HG03571 (cell line): ENCODE measurements around the gene SELPLG.
"Not testable (repeated sequence)": the region's sequence is repeated elsewhere in the genome, so short reads cannot be mapped to it uniquely, and the experiment has no call there.

Experiments used
- ATAC-seq: cut with Tn5 transposase; IDR thresholded peaks from one replicate; pipeline ENCODE4 v1.9.1; 2021; ENCODE audit not compliant: unreplicated experiment

Gene SELPLG

DNA sequence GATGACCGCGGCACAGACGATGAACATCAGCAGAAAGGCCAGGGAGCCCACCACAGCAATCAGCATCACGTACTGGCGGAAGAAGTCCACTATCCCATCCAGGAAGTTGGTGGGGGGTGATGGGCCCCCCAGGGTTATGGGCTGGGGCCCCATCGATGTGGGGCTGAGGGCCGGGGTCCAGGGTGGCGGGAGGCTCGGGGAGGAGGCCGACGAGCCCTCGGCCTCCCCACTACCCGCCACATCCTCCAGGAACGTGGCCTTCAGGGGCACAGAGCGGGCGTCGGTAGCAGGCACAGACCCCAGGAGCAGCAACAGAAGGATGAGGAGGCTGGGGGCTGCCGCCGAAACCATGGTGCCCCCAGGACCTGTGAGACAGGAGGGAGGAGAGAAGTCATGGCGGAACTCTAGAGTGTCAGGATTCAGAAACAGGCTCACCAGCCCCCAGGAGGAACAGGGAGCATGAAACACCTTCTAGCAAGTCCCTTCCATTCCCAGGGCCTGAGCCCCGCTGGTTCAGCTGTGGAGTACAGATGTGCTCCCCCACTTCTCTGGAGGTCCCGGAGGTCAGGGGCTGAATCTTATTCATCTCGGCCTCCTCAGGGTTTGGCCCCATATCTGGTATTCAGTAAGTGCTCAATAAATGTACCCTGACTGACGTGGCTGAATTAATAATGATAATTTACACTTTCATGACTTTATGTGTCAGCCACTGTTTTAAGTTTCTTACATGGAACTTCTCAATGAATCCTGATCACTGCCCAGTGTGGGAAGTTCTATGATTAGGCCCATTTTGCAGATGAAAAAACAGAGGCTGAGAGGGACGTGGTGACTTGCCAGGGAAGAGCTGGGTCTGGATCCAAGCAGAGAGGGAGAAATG, 41.4 kb downstream of the SELPLG start:
- ATAC-seq: no peak

DNA sequence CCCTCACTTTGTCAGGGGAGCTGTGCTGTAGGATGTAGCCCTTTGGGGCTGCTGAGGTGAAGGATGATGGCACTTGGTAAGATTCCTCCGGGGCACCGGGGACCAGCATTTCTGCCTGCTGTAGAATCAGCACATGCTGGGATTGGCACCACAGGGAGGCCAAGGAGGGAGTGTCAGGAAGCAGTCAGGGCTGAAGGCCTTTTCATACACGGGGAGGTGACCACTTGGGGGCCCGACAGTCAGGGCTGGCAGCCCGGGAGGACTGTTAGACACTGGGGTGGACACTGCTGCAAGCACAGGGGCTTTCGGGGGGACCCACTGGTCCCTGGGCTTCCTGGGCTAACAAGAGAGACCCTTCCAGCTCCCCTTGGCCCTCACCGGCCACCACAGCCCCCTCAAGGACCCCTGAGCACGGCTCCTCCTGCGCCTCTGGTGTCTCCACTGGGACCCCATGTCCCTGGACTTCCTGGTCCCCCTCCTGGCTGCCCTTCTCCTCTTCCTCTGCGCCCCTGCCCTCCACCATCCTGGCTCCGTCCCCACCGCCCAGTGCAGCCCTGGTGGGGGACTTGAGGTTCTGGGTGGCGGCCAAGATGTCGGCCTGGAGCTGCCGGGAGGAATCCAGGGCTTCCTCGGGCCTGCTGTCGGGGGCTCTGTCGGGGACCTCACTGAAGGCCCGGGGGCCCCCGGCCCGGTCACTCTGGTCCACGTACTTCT, 42.3 kb downstream of the SELPLG start:
- no peak for ATAC-seq

- not testable (repeated sequence) for ATAC-seq
Measured at GRCh38 chr12:108590463-108590862, 43.2 kb downstream of the SELPLG start.

DNA sequence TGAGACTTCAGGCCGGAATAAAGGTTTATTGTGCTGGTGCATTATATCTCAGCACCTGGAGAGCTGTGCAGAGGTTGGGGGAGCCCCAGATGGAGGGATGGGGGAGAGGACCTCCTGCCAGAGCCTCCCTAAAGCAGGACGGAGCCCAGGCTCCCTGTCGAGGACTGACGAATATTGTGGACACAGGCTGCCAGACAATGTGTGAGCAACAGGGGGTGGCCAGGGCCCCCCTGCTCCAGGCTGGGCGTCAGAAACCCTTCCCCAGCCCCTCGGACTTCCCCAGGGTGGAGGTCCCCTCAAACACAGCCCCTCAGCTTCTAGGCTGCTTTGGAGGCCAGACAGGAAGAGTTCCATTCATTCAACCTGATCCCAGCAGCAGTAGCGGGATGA, 43.9 kb downstream of the SELPLG start:
- ATAC-seq: no peak

- no peak for ATAC-seq
Measured at GRCh38 chr12:108589028-108589839, 44.5 kb downstream of the SELPLG start.

GRCh38 chr12:108587826-108588225, 45.9 kb downstream of the SELPLG start:
- no peak for ATAC-seq

DNA sequence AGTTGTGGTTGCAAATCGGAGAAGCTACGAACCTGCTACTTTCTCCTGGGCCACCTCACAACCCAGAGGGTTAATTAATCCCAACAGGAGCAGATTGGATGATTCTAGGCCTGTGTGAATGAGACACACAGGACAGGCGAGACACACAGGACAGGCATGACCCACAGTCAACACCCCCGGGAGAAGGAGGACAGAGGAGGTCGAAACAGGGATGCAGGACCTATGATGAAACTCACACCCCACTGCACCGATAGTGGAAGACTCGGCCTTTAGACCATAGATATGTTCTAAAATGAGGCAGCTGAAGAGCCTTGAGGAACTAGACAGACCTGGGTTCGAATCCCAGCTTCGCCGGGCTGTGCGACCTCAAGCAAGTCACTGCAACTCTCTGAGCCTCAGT, 47.4 kb downstream of the SELPLG start:
- ATAC-seq: no peak

DNA sequence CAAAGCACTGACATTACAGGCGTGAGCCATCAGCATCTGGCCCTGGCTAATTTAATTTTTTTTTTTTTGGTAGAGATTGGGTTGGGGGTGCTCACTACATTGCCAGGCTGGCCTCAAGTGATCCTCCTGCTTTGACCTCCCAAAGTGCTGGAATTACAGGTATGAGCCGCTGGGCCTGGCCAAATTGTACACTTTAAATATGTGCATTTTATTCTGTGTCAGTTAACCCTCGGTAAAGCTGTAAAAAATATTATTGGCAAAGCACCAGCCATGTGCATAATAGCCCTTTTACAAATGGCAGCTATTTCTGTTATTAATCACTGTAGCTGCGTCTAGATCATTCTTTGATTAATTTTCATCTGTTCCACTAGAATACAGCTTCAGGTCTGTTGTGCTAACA, 47.8 kb downstream of the SELPLG start:
- ATAC-seq: no peak

DNA sequence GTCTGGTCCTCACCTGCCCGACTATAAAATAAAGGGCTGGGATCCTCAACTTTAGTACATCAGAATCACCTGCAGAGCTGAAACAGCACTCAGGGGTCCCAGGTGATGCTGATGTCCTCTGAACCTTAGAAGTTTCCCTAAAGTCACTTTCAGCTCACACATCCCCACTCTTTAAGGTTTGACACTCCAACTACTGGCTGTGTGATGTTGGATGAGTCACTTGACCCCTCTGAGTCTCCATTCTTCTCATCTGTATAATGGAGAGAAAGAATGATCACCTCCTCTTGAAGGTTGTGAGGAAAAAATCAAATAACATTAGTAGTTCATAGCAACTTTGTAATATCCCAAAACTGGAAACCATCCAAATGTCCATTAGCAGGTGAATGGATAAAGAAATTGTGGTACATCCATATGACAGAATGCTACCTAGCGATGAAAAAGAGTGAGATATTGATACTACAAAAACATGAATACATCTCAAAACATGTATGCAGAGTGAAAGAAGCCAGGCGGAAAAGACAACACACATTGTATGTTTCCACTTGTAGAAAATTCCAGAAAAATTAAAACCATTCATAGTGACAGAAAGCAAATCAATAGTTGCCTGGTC, 49.1 kb downstream of the SELPLG start:
- ATAC-seq: no peak

DNA sequence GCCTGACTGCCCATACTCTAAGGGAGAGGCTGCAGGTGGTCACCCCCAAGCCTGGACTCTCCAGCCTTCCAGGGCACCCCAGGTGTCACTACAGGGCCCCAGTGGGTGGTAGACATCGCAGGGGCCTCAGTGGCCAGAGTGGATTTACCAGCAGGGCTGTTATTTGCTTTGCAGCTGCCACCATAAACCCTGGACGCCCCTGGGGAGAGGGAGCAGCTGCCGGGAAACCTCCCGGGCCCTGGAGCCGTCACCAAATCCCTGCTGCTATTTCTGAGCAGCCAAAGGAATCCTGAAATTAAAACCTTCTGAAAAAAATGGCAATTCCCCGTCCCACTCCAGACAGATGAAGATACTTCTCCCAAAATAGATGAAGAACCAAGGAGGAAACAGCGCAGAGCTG, 49.7 kb downstream of the SELPLG start:
- ATAC-seq: no peak

- no peak for ATAC-seq
Measured at GRCh38 chr12:108582978-108583770, 50.5 kb downstream of the SELPLG start.

DNA sequence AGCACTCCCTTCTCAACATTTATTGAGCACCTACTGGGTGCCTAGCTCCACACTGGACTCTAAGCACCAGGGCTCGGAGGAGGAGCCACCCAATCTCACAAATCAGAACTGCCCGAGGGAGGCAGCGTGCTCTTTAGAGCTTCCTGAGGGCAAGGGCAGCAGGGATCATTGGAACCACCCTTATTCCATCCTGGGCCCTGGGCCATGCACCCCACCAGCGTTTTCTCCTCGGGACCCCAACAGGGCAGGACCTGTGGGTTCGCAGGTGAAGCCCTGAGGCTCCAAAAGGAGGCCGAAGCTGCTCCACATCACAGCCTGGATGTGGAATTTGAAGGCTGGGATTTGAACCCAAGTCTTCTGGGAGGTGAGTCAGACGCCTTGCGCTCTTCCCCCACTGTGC, 51.2 kb downstream of the SELPLG start:
- ATAC-seq: no peak

- ATAC-seq: no peak
Measured at GRCh38 chr12:108581311-108582227, 52.1 kb downstream of the SELPLG start.

DNA sequence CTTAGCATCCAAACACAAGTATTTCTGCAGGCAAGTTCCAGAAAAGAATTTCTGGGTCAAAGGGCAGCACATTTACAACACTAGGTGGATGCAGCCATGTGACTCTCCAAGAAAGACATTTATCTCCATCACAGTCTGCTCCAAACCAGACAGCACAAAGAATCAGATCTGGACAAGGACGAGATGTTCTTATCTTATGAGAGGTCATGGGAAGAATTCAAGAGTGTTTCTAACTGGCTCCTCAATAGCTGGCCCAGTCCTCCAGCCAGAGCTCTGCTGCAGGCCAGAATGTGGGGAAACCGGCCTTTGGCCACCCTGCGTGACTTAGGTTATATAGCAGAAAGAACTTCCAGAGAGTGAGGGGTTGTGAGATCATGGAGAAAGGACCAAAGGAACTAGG, 53.2 kb downstream of the SELPLG start:
- ATAC-seq: no peak

- no peak for ATAC-seq
Measured at GRCh38 chr12:108578813-108579212, 54.9 kb downstream of the SELPLG start.

DNA sequence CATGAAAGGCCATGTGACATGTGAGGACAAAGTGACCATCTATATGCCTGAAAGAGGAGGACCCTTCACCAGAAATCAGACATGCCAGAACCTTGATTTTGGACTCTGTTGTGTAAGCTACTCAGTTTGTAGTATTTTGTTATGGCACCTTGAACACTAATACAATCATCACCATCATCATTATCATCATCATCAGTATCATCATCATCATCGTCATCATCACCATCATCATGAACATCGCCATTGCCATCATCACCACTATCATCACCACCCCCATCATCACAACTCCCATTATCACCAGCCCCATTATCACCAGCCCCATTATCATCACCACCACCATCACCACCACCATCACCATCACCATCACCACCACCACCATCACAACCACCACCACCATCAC, 55.4 kb downstream of the SELPLG start:
- no peak for ATAC-seq

GRCh38 chr12:108577458-108577857, 56.2 kb downstream of the SELPLG start:
- ATAC-seq: no peak

- no peak for ATAC-seq
Measured at GRCh38 chr12:108576660-108577234, 56.9 kb downstream of the SELPLG start.
